Mesendoderm (in vitro differentiated cells): ENCODE measurements around the gene TMEM100.

ENCODE experiments used
- DNase-seq: peaks from one replicate; pipeline ENCODE4 v3.0.0; 2013
- H2AK5ac ChIP-seq: 2 replicates; pipeline ENCODE4 v1.6.1; 2013; ENCODE audit warnings: low read length, inconsistent platforms
- H2BK120ac ChIP-seq: 2 replicates; pipeline ENCODE4 v1.6.1; 2013; ENCODE audit warnings: low read depth, mild to moderate bottlenecking, low read length, moderate library complexity, mixed read lengths
- H2BK15ac ChIP-seq: replicated peaks from 2 replicates; pipeline ENCODE4 v1.6.1; 2013; ENCODE audit warnings: low read depth, mild to moderate bottlenecking, moderate library complexity
- H2BK5ac ChIP-seq: 2 replicates; pipeline ENCODE4 v1.6.1; 2013; ENCODE audit warnings: low read length, inconsistent platforms
- H3K18ac ChIP-seq: 2 replicates; pipeline ENCODE4 v1.6.1; 2013; ENCODE audit warnings: mild to moderate bottlenecking, low read length, mixed read lengths
- H3K23ac ChIP-seq: one replicate; pipeline ENCODE4 v1.6.1; 2013; ENCODE audit warnings: low read length
- H3K27ac ChIP-seq: 2 replicates; pipeline ENCODE4 v1.5.1; 2013; ENCODE audit warnings: low read depth, mild to moderate bottlenecking, inconsistent platforms, low read length, moderate library complexity
- H3K27me3 ChIP-seq: 2 replicates; pipeline ENCODE4 v1.6.1; 2013; ENCODE audit warnings: low read length, control low read depth, mild to moderate bottlenecking, inconsistent platforms; ENCODE audit not compliant: insufficient read depth, poor library complexity
- H3K36me3 ChIP-seq: 2 replicates; pipeline ENCODE4 v1.6.1; 2013; ENCODE audit warnings: low read length, inconsistent platforms; ENCODE audit not compliant: control insufficient read depth, insufficient read depth
- H3K4ac ChIP-seq: one replicate; pipeline ENCODE4 v1.6.1; 2013; ENCODE audit warnings: low read depth, mild to moderate bottlenecking, low read length, moderate library complexity
- H3K4me1 ChIP-seq: 2 replicates; pipeline ENCODE4 v1.6.1; 2013; ENCODE audit warnings: low read depth, low read length, inconsistent platforms; ENCODE audit not compliant: control insufficient read depth
- H3K4me2 ChIP-seq: 2 replicates; pipeline ENCODE4 v1.6.1; 2013; ENCODE audit warnings: low read length
- H3K4me3 ChIP-seq: 2 replicates; pipeline ENCODE4 v1.5.1; 2013; ENCODE audit warnings: mild to moderate bottlenecking, low read length
- H3K56ac ChIP-seq: one replicate; pipeline ENCODE4 v1.6.1; 2013; ENCODE audit warnings: low read length
- H3K79me1 ChIP-seq: 2 replicates; pipeline ENCODE4 v1.6.1; 2013; ENCODE audit warnings: low read length, inconsistent platforms
- H3K79me2 ChIP-seq: 2 replicates; pipeline ENCODE4 v1.6.1; 2013; ENCODE audit warnings: mild to moderate bottlenecking, low read length; ENCODE audit not compliant: control insufficient read depth, insufficient read depth
- H3K9ac ChIP-seq: 2 replicates; pipeline ENCODE4 v1.6.1; 2013; ENCODE audit warnings: low read length, inconsistent platforms
- H4K5ac ChIP-seq: one replicate; pipeline ENCODE4 v1.6.1; 2013; ENCODE audit warnings: low read length
- H4K8ac ChIP-seq: one replicate; pipeline ENCODE4 v1.6.1; 2013; ENCODE audit warnings: low read depth, mild to moderate bottlenecking, control low read depth, low read length, moderate library complexity
- WGBS: extraction: QIAGEN DNeasy Blood & Tissue Kit; methylation state at CpG from one replicate; pipeline ENCODE4 v1.1.7; 2013; ENCODE audit warnings: low lambda C conversion rate, missing lambda C conversion rate; ENCODE audit not compliant: insufficient coverage; ENCODE audit errors: extremely low coverage; 5-methylcytosine and 5-hydroxymethylcytosine counted together

TMEM100 gene

DNA sequence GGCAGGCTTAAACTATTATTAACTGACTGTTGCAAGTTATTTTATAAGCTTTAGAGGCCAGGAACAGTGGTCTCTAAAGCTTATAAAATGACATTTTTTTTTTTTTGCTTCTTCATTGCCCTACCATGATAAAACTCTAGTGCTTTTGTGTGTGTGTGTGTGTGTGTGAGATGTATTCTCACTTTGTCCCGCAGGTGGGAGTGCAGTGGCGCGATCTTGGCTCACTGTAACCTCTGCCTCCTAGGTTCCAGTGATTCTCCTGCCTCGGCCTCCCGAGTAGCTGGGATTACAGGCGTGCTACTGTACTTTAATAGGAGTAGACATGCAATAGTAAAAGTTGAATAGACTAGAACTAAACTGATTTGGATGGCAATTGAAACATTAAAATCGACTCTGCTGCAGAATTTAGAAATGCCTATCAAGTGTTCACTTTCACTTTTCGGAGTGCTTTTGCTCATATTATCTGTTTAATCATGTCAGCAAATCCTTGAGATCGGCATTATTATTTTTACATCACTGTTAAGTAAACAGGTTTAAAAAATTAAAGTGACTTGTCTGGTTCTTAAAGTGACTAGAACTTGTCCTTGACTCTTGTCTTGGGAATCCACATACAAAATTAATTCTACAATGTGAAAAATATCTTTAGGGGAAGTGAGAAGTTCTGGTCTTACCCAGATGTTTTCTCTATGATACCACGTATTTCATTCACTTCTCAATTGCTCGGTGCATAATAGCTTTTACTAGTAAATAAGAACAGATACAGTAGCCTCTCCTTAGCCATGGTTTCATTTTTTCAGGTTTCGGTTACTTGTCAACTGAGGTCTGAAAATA, 19.8 kb upstream of the TMEM100 start:
- Histone ChIP-seq H3K79me1 (no peaks in the 10 kb centered on the region), H2AK5ac (no peak overlapping the region), H2BK120ac (no peak overlapping the region), H3K18ac (no peak overlapping the region), H2BK5ac (no peak overlapping the region), H4K5ac (no peak overlapping the region), H3K4me1 (no peaks in the 10 kb centered on the region), H3K79me2 (no peaks in the 10 kb centered on the region), H2BK15ac (no peak overlapping the region), H3K27ac (no peak overlapping the region), H3K4ac (no peak overlapping the region), H4K8ac (no peak overlapping the region), H3K4me3 (no peak overlapping the region), H3K4me2 (no peak overlapping the region), H3K36me3 (no peaks in the 10 kb centered on the region), H3K56ac (no peak overlapping the region), H3K9ac (no peak overlapping the region), H3K27me3 (no peaks in the 10 kb centered on the region), H3K23ac (no peak overlapping the region)
- no peak for DNase-seq
- no CpG with 5 or more reads among the region's 12 CpGs for WGBS

DNA sequence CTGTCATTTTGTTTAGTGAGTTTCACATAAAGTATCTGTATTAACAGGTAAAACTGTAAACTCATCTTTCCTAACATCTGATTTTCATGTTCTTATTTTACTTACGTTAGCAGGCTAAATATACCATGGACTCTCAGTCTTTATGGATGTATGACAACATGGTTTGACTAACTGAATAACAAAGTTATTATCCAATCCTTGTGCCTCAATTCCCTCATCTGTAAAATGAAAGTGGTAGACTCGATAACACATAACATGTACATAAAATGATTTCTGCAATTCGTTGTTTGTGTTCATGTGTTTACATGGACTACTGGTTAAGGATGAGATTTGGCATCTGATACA, 18.7 kb upstream of the TMEM100 start:
- Histone ChIP-seq H4K8ac (no peak overlapping the region), H3K36me3 (no peaks in the 10 kb centered on the region), H3K79me1 (no peaks in the 10 kb centered on the region), H3K27me3 (no peaks in the 10 kb centered on the region), H3K4me3 (no peak overlapping the region), H3K4ac (no peak overlapping the region), H3K9ac (no peak overlapping the region), H3K4me2 (no peak overlapping the region), H3K23ac (no peak overlapping the region), H4K5ac (no peak overlapping the region), H3K56ac (no peak overlapping the region), H2BK120ac (no peak overlapping the region), H3K27ac (no peak overlapping the region), H2AK5ac (no peak overlapping the region), H2BK15ac (no peak overlapping the region), H3K18ac (no peak overlapping the region), H2BK5ac (no peak overlapping the region), H3K79me2 (no peaks in the 10 kb centered on the region), H3K4me1 (no peaks in the 10 kb centered on the region)
- no CpG with 5 or more reads among the region's 3 CpGs for WGBS
- DNase-seq: no peak

DNA sequence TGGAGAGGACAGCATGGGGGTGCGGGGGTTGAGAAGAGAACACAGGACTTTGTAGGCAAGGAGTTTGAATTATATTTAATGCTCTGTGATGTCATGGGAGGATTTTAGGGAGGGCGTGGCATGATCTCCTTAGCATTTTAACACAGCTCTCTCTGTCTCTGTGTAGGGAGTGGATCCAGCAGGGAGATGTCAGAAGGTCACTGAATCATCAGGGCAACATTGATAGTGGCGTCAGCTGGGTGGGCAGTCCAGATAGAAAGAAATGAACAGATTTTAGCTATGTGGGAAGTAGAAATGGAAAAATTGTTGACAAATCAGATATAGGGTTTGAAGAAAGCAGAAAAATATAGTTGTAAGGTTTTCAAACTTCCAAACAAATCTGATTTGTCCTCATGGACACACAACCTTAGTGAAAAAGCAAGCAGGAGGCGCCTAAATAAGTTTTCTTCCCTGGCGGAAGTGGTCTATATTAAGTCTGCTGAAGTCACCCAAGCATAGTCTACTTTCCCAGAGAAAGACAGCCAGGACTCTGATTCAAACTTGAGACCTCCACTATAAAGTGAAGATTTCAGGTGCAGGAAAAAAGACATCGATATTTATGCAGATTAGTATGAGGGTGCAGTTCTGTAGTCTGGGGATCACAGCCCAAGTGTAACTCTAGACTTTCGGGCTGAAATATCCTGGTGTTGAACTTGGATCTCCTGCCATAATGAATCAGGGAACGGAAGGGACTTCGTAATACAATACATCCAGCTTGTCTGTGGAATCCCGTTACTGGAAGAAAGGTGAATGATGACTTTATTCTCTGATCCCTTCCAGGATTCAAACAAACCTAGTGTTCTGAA, 18.1 kb upstream of the TMEM100 start:
- Histone ChIP-seq H3K23ac (no peak overlapping the region), H3K36me3 (no peaks in the 10 kb centered on the region), H3K18ac (no peak overlapping the region), H3K79me1 (no peaks in the 10 kb centered on the region), H2BK120ac (no peak overlapping the region), H2BK15ac (no peak overlapping the region), H2BK5ac (no peak overlapping the region), H3K4me1 (no peaks in the 10 kb centered on the region), H3K4ac (no peak overlapping the region), H3K79me2 (no peaks in the 10 kb centered on the region), H3K4me3 (no peak overlapping the region), H3K9ac (no peak overlapping the region), H4K8ac (no peak overlapping the region), H2AK5ac (no peak overlapping the region), H4K5ac (no peak overlapping the region), H3K56ac (no peak overlapping the region), H3K27ac (no peak overlapping the region), H3K4me2 (no peak overlapping the region), H3K27me3 (no peaks in the 10 kb centered on the region)
- no CpG with 5 or more reads among the region's 10 CpGs for WGBS
- no peak for DNase-seq

DNA sequence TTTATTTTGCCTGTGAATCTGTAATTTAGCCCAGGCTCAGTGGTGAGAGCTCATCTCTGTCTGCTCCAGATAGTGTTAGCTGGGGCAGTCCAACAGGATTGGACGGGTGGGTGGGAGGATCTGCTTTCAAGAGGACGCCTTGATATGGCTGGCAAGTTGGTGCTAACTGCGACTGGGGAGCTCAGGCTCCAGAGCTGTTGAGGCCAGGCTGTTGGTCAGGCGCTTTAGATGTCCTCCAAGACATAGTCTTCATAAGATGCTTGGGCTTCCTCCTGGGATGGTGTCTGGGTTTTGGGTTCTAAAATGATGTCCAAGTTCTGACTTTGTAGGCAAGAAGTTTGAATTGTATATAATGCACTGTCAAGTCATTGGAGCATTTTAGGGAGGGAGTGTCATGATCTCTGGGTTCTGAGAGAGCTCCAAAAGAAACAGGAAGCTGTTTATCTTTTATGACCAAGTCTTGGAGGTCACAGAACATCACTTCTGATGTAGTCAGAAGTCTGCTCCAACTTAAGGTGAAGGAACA, 15.4 kb upstream of the TMEM100 start:
- DNase-seq: no peak
- H3K9ac ChIP-seq: no peak overlapping the region
- no peak overlapping the region for H3K27ac ChIP-seq
- WGBS: no CpG with 5 or more reads among the region's 4 CpGs
- H3K56ac ChIP-seq: no peak overlapping the region
- no peaks in the 10 kb centered on the region for H3K79me2 ChIP-seq
- no peak overlapping the region for H2AK5ac ChIP-seq
- H3K36me3 ChIP-seq: no peaks in the 10 kb centered on the region
- H4K8ac ChIP-seq: no peak overlapping the region
- no peak overlapping the region for H3K23ac ChIP-seq
- no peak overlapping the region for H3K18ac ChIP-seq
- H3K4ac ChIP-seq: no peak overlapping the region
- no peak overlapping the region for H3K4me3 ChIP-seq
- no peaks in the 10 kb centered on the region for H3K27me3 ChIP-seq
- H2BK120ac ChIP-seq: no peak overlapping the region
- H4K5ac ChIP-seq: no peak overlapping the region
- H2BK5ac ChIP-seq: no peak overlapping the region
- H2BK15ac ChIP-seq: no peak overlapping the region
- H3K4me2 ChIP-seq: no peak overlapping the region
- H3K79me1 ChIP-seq: no peaks in the 10 kb centered on the region
- H3K4me1 ChIP-seq: peaks cover 2% of the 10 kb centered on the region

DNA sequence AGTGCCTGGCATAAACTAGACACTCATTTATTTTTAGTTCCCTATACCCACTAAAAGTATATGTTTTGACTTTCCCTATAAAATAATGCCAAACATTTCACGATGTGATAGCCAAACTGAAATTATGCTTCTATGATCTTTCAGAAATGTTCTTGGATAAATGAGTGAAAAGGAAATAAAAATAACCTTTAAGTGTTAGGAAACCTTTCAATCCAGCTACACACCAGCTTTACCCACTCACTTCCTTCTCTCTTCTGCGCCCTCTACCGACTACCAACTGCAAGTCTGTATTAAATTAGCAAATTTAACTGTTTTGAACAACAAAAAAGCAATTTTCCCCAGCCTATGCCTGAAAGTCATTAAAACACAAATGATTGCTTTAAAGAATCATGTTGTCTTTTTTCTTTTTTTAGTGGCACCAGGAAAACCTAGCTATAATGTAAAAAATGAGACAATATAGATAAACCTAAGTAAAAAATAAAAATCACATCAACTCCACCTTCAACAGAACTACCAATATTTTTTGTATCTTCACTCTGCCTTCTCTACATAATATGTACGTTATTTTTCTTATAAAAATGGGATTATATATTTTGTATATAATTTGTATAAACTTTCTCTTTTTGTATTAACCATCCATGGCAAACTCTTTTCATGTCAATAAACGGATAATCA, 13.2 kb upstream of the TMEM100 start:
- H2BK15ac ChIP-seq: no peak overlapping the region
- H3K27me3 ChIP-seq: no peaks in the 10 kb centered on the region
- no peak overlapping the region for H3K4me3 ChIP-seq
- H3K36me3 ChIP-seq: no peaks in the 10 kb centered on the region
- no CpG with 5 or more reads among the region's 5 CpGs for WGBS
- peaks cover 2% of the 10 kb centered on the region for H3K4me1 ChIP-seq
- no peak overlapping the region for H4K5ac ChIP-seq
- no peak overlapping the region for H2AK5ac ChIP-seq
- H3K27ac ChIP-seq: no peak overlapping the region
- no peak overlapping the region for H2BK5ac ChIP-seq
- no peak overlapping the region for H3K9ac ChIP-seq
- H3K56ac ChIP-seq: no peak overlapping the region
- H3K79me1 ChIP-seq: no peaks in the 10 kb centered on the region
- H3K4ac ChIP-seq: no peak overlapping the region
- no peak overlapping the region for H2BK120ac ChIP-seq
- no peaks in the 10 kb centered on the region for H3K79me2 ChIP-seq
- H3K18ac ChIP-seq: no peak overlapping the region
- H4K8ac ChIP-seq: no peak overlapping the region
- H3K23ac ChIP-seq: no peak overlapping the region
- DNase-seq: peak; percentile 59
- no peak overlapping the region for H3K4me2 ChIP-seq
